NCI-H446 (cell line): ENCODE data around the gene RNF138.
"Not testable (repeated sequence)": the region's sequence is repeated elsewhere in the genome, so short reads cannot be mapped to it uniquely, and the experiment has no call there.

Experiments used
- DNase-seq, 2 experiments: peaks; one replicate each; lab custom pipeline; 2025; lab: John Stamatoyannopoulos, UW

Gene RNF138

GRCh38 chr18:32091724-32092421 is at the start of gene RNF138:
RNF138 (plus strand) TSS chr18:32091874; CDS start chr18:32092777, 903 bp downstream.
- peak; percentile 63 to 86 for DNase-seq

GRCh38 chr18:32042337-32042736 is 49.3 kb upstream of the RNF138 start:
- DNase-seq: no peak

GRCh38 chr18:32048507-32049091 is 43.1 kb upstream of the RNF138 start:
- no peak for DNase-seq

GRCh38 chr18:32049393-32050171 is 42.1 kb upstream of the RNF138 start:
- DNase-seq: no peak

- DNase-seq: no peak
Observed at GRCh38 chr18:32056613-32057358, 34.9 kb upstream of the RNF138 start.

DNA sequence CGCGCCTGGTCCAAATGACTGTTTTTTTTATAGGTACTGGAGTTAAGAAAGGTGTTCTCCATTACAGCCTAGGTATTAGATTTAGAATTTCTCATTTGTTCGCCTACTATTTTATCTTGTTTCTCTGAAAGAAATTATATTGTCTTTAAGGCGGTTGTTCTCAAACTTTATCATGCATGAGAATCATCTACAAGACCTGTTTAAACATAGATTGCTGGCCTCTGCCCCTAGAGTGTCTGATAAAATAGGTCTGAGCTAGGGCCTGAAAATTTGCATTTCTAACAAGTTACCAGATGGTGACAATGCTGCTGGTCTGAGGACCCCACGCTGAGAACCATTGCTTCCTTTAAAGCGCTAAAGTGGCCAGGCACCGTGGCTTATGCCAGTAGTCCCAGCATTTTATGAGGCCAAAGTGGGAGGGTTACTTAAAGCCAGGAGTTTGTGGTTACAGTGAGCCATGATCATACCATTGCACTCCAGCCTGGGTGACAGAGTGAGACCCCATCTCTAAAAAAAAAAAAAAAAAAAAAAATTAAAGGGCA is 34.0 kb upstream of the RNF138 start:
- DNase-seq: no peak

GRCh38 chr18:32060026-32060425 is 31.6 kb upstream of the RNF138 start:
- DNase-seq: no peak

DNA sequence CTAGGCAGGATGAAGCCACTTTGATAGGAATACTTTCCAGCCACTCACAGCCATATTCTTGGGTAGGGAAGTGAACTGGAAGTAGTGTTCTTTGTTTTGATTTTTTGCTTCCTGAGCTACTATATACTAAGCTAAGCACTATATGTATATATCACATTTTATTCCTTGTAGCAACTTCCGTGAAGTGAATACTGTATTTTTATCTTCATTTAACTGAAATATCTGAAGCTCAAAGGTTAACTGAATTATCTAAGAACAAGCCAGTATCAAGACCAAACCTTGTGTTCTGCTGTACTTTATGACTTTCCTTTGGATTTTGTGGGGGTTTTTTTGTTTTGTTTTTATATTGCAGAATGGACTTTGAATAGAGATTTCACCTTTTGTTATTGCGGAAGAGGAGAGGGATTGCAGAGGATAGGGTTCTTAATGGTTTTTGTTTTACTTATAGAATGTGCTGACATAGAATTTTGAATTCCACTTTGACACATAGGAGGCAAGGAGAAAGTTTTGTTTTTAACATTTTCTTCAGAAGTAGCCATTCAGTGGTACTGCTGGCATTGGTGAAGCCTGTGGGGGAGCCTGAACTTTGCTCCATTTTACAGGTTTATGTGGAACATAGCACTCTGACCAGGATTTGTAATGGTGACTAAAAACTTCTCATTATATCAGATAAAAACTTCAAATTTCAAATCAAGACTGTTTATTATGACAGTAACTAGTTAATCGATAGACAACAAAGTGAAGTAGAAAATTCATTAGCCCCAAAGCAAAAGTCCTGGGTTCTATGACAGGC is 24.1 kb upstream of the RNF138 start:
- DNase-seq: no peak

DNA sequence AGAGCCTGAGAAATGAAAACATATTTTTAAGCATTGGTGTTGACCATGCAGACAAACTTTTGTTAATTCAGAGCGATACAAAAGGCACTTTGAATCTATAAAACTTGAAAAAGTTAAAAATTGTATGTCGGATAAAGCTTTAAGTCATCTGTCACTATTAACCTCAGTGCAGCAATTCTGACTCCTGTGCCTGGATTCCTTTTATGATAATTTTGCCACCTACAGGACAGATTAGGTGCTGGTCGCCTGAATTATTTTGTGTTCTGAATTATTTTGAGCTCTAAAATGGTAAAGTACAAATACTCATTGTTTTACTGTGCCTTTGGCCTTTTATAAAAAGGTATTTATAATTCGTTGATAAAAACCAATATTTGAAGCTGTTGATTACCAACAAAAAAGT is 19.4 kb upstream of the RNF138 start:
- no peak for DNase-seq

GRCh38 chr18:32074206-32074605 is 17.5 kb upstream of the RNF138 start:
- DNase-seq: no peak

GRCh38 chr18:32078845-32079244 is 12.8 kb upstream of the RNF138 start:
- DNase-seq: no peak

- no peak for DNase-seq
Observed at GRCh38 chr18:32081881-32082280, 9.8 kb upstream of the RNF138 start.

- no peak for DNase-seq
Observed at GRCh38 chr18:32083781-32084180, 7.9 kb upstream of the RNF138 start.

DNA sequence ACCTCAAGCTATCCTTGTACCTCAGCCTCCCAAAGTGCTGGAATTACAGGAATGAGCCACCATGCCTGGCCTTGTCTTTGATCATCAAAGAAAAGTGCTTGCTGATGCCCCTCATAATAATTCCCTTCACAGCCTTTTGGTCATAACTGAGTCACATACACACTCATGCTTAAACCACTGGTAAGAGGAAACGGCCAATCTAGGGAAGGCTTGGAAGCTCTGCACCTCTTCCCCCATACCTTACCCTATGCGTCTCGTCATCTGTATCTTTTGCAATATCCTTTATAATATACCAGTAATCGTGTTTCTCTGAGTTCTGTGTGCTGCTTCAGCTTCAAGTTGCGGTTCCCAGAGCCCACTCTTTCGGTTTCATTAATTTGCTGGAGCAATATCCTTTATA is 4.8 kb upstream of the RNF138 start:
- DNase-seq: no peak

GRCh38 chr18:32090831-32091230 is 843 bp upstream of the RNF138 start:
- not testable (repeated sequence) for DNase-seq

DNA sequence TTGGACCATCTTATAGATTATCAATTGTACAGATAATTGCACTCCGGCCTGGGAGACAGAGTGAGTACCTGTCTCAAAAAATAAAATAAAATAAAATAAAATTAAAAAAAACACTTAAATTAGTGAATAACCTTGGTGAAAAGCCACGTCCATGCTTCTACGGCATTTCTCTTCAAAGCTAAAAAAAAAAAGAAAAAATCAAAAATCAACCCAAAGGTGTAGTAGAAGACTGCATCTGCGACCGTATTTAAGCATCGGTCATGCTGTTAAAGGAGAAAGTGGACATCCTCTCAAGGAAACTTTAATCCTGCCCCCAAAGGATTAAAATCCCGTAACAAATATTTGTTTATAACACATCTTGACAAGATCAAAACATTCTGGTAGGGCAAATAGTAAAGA is 350 bp upstream of the RNF138 start:
- no peak for DNase-seq

DNA sequence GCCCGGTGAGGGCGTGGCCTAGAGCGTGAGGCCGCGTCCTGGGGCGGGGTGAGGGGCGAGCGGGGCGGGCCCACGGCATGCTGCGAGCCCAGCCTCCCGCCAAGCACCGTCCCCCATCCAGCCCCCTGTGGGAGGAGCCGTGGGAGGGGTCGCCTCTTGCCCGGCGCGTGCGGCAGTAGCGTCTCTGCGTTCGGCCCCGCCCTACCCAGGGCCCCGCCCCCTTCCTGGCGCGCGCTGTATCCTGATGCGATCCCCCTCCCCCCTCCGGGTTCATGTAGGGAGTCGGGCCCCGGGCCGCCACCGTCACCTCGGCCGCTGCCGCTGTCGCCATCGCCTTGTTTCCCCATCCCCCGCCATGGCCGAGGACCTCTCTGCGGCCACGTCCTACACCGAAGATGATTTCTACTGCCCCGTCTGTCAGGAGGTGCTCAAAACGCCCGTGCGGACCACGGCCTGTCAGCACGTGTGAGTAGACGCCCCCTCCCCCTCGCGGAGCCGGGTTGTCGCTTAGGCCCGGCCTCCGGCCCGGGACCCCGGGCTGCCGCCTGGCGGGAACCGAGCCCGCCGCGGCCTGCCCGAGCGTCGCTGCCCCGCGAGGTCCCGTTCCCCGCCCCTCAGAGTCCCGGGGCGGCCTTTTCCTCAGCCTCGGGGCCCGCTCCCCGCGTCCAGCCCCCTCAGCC is 888 bp downstream of the RNF138 start:
- peak; percentile 90 to 97 for DNase-seq

GRCh38 chr18:32093102-32093511 is 1.4 kb downstream of the RNF138 start:
- DNase-seq: peak; percentile 15 to 51

DNA sequence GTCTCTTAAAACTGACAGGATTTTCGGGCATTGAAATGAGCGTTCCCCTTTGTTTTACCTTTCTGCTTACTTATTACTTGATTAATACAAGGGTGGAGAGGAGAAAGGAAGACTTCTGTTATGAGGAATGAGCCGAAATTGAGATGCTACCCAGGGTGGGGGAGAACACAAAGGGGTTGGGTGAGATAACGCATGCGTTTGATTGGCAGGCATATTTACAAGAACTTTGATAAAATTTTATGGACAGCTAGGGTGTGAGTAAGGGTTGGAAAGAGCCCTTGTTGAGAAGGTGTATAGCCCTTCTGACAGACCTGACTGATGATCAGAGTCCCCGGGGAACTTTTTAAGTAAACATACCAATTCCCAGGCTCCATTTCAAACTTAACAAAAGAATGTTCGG is 1.8 kb downstream of the RNF138 start:
- no peak for DNase-seq

- no peak for DNase-seq
Observed at GRCh38 chr18:32095192-32095899, 3.7 kb downstream of the RNF138 start.
